GM06990 (cell line): ENCODE data around the gene KCNQ5.

Experiments used
- DNase-seq: peaks from one replicate; pipeline ENCODE4 v3.0.0-alpha.2; 2011; ENCODE audit not compliant: insufficient read length; ENCODE audit errors: extremely low read depth
- H3K27me3 ChIP-seq: replicated peaks from 2 replicates; pipeline ENCODE4 v1.6.0; 2011; ENCODE audit warnings: low read length; ENCODE audit not compliant: control insufficient read depth, insufficient read depth
- H3K36me3 ChIP-seq: 2 replicates; pipeline ENCODE4 v1.5.1; 2011; ENCODE audit warnings: low read length; ENCODE audit not compliant: control insufficient read depth, insufficient read depth
- H3K4me3 ChIP-seq: replicated peaks from 2 replicates; pipeline ENCODE4 v1.5.1; 2011; ENCODE audit warnings: low read depth, mild to moderate bottlenecking, control low read depth, low read length
- TF ChIP-seq, protein P1 (sequence below): IDR thresholded peaks from 2 replicates; pipeline ENCODE4 v1.5.1; 2011; ENCODE audit warnings: low read length, control low read depth, mild to moderate bottlenecking, inconsistent platforms; ENCODE audit not compliant: insufficient read depth, poor library complexity, severe bottlenecking

The KCNQ5 gene

DNA sequence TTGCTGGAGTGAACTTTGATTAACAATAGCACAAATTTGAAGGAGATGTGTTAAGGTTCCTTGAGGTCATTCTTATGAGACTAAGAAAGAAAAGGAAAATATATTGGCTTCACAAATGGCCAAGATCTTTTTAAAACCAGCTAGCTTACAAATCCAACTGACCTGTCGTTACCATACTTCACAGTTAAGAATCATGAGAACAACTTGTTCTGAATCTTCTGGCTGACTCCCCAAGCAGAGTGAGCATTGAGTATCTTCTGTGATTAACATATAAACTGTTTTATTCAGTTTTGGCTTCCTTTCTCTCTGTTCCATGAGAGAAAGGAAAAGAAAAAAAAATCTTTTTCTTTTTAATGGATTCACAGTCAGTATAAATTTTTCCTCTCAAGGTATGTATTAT is 326.3 kb downstream of the KCNQ5 start:
- DNase-seq: no peak
- H3K27me3 ChIP-seq: no peaks in the 10 kb centered on the region
- no peaks in the 10 kb centered on the region for H3K36me3 ChIP-seq
- TF ChIP-seq, protein P1, sequence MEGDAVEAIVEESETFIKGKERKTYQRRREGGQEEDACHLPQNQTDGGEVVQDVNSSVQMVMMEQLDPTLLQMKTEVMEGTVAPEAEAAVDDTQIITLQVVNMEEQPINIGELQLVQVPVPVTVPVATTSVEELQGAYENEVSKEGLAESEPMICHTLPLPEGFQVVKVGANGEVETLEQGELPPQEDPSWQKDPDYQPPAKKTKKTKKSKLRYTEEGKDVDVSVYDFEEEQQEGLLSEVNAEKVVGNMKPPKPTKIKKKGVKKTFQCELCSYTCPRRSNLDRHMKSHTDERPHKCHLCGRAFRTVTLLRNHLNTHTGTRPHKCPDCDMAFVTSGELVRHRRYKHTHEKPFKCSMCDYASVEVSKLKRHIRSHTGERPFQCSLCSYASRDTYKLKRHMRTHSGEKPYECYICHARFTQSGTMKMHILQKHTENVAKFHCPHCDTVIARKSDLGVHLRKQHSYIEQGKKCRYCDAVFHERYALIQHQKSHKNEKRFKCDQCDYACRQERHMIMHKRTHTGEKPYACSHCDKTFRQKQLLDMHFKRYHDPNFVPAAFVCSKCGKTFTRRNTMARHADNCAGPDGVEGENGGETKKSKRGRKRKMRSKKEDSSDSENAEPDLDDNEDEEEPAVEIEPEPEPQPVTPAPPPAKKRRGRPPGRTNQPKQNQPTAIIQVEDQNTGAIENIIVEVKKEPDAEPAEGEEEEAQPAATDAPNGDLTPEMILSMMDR: no peak
- no peak overlapping the region for H3K4me3 ChIP-seq

DNA sequence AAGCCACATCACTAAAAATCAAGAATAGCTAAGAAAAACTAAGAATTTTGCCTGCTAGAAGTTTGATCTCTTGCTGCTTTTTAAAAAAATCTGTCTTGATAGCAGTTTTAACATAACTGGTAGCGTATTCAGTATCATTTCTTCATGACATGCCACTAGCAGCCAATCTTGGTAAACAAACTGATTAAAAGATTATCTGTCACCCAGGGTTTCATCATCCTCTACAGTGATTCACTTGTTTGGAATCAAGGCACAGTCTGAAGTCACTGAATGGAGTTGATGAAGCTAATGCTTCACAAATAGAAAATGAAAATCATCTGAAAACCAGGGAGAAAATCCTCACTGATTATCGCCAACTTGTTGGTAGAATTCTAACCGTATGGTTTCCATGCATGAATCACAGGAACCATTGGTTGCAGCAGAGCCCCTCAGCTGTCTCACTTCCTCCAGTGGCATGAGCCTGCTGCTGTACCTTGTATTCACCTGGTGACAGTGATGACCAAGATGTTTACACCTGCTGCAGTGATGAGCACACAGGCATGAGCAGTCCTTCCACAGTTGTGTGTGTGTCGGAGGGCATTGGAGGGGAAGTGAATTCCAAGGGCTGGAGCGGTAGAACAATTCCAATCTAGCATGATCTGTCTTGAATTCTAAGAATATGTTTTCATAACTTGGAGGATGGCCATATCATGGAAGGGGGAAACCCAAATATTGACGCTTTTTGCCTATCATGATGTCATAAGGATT is 328.4 kb downstream of the KCNQ5 start:
- TF ChIP-seq, protein P1: no peak
- H3K4me3 ChIP-seq: no peak overlapping the region
- DNase-seq: no peak
- no peaks in the 10 kb centered on the region for H3K27me3 ChIP-seq
- no peaks in the 10 kb centered on the region for H3K36me3 ChIP-seq

DNA sequence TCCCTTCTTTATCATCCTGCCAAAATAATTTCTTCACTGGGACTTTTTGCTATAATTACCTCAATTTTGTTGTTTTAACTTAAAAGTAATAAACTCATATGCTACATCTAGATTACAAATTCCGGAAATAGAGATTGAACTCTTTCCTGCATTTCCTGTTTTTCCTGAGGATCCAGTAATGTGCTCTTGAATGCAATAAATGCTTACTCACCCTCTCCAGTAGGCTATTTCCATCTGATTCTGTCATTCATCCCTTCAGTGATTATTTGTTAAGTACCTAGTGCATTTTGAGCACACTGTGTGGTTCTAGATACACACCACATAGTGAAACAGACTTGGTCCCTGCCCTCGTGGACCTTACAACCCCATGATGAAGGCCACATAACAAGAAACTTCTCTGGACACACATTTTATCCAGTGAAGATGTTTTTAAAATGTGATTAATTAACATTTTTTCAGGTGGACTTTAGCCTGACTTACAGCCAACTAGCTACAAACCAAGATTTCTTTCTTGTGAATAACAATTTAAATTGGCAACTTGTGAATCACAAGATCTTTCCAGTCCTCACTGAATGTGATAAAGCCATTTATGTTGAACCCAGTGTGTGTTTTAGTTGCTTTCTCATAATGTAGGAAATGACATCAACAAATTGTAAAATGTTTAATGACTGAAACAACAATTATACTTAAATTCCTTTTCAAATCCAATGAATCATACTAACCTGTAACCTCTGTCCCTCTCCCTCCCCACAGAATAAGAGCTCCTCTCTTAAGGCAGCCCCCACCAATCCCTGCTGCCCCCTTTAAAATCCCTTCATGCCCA is 331.2 kb downstream of the KCNQ5 start:
- TF ChIP-seq, protein P1: no peak
- no peak for DNase-seq
- no peaks in the 10 kb centered on the region for H3K27me3 ChIP-seq
- no peaks in the 10 kb centered on the region for H3K36me3 ChIP-seq
- no peak overlapping the region for H3K4me3 ChIP-seq

DNA sequence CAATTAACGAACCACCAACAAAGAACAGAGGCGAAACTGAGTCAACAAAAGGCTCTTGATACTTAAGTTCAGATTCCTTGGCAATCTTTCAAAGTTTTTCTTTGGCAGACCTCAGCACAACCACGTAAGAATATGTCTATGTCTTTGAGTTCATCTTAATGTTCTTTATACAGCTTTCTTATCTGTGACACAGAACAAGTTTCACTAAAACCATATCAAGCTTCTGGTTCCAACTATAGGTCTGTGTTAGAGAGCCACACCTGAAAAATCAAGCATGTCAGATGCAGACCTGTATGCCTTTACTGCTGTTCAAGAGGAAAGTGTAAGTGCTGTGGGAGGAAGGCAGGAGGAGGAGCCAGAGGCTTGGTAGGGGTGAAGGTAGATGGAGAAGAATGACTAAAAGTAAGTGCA is 332.1 kb downstream of the KCNQ5 start:
- Histone ChIP-seq H3K4me3 (no peak overlapping the region), H3K27me3 (no peaks in the 10 kb centered on the region), H3K36me3 (no peaks in the 10 kb centered on the region)
- TF ChIP-seq, protein P1: no peak
- DNase-seq: no peak

DNA sequence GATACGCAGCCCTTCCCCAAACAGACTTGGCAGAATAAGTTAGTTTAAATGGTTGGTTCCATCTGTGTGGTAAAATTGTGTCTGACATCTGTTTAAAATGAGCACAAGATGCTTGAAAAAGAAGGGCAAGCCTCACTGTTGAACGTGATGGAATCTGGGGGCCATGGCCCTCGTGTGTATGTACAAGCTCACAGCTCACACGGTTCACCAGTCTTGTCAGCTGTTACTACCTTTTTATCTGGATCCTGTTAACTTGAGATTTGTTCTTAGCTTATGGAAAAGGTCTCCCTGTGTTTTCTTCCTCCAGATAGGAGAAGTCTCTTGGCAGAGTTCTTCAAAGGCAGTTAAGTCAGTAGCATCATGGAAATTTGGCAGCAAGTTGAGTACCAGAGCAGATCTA is 332.9 kb downstream of the KCNQ5 start:
- no peak overlapping the region for H3K4me3 ChIP-seq
- TF ChIP-seq, protein P1: no peak
- H3K36me3 ChIP-seq: no peaks in the 10 kb centered on the region
- no peak for DNase-seq
- no peaks in the 10 kb centered on the region for H3K27me3 ChIP-seq
